ENCODE data around the gene ZYG11B. TPM values are rescaled to one million over a fixed set of nuclear protein-coding genes. Genes with fewer than 3 reads are reported as not detected.

ZYG11B gene
- total RNA-seq, 2 experiments from 2014 or later = 10.8 to 11.1 TPM

Other genes with a start within 250 kb of the ZYG11B start
- 10 to 100 TPM; 43.8 to 50.2 TPM for gene TUT4, start 173.4 kb upstream of the ZYG11B start, total RNA-seq
- 10 to 100 TPM; 26.6 to 27.8 TPM for gene GPX7, start 124.1 kb upstream of the ZYG11B start, total RNA-seq
- 10 to 100 TPM; 13.0 to 13.1 TPM for gene SHISAL2A, start 93.3 kb upstream of the ZYG11B start, total RNA-seq
- gene COA7, start 28.1 kb upstream of the ZYG11B start, total RNA-seq = 10 to 100 TPM; 37.2 to 37.5 TPM
- gene ZYG11A, start 116.3 kb downstream of the ZYG11B start, total RNA-seq = under 1 TPM; 0.06 to 0.15 TPM
- gene ECHDC2, start 195.3 kb downstream of the ZYG11B start, total RNA-seq = 10 to 100 TPM; 25.0 to 26.5 TPM
- gene SCP2, start 200.8 kb downstream of the ZYG11B start, total RNA-seq = 10 to 100 TPM; 67.4 to 67.9 TPM